ENCODE data around the gene NHP2. TPM values are rescaled to one million over a fixed set of nuclear protein-coding genes. Genes with fewer than 3 reads are reported as not detected.
A peak's percentile ranks its signal among the peaks of the same experiment; 100 is the strongest.
"Not testable (repeated sequence)": the region's sequence is repeated elsewhere in the genome, so short reads cannot be mapped to it uniquely, and the experiment has no call there.

Gene NHP2
- total RNA-seq (10 to 100 TPM; 62.3 to 88.4 (median 84.7) TPM), polyA plus RNA-seq (123 TPM)
- long read RNA-seq, donor 1, transcript NHP2-201 (4 exons, 865 nt): major isoform, 79 of 87 reads
- long read RNA-seq, donor 1, transcript NHP2-202 (3 exons, 599 nt): minor isoform, 5 of 87 reads
- long read RNA-seq, donor 1, partial matches to known transcripts: 2 of 87 reads
- long read RNA-seq, donor 1, other reads (novel, unspliced or antisense): 0 of 87 reads
- long read RNA-seq, donor 2, transcript NHP2-201 (4 exons, 865 nt): major isoform, 50 of 54 reads
- long read RNA-seq, donor 2, partial matches to known transcripts: 0 of 54 reads
- long read RNA-seq, donor 2, other reads (novel, unspliced or antisense): 1 of 54 reads
- long read RNA-seq, donor 3, transcript NHP2-201 (4 exons, 865 nt): major isoform, 32 of 35 reads
- long read RNA-seq, donor 3, partial matches to known transcripts: 1 of 35 reads
- long read RNA-seq, donor 3, other reads (novel, unspliced or antisense): 0 of 35 reads
- long read RNA-seq, donor 4, transcript NHP2-201 (4 exons, 865 nt): major isoform, 27 of 27 reads
- long read RNA-seq, donor 4, partial matches to known transcripts: 0 of 27 reads
- long read RNA-seq, donor 4, other reads (novel, unspliced or antisense): 0 of 27 reads

DNA sequence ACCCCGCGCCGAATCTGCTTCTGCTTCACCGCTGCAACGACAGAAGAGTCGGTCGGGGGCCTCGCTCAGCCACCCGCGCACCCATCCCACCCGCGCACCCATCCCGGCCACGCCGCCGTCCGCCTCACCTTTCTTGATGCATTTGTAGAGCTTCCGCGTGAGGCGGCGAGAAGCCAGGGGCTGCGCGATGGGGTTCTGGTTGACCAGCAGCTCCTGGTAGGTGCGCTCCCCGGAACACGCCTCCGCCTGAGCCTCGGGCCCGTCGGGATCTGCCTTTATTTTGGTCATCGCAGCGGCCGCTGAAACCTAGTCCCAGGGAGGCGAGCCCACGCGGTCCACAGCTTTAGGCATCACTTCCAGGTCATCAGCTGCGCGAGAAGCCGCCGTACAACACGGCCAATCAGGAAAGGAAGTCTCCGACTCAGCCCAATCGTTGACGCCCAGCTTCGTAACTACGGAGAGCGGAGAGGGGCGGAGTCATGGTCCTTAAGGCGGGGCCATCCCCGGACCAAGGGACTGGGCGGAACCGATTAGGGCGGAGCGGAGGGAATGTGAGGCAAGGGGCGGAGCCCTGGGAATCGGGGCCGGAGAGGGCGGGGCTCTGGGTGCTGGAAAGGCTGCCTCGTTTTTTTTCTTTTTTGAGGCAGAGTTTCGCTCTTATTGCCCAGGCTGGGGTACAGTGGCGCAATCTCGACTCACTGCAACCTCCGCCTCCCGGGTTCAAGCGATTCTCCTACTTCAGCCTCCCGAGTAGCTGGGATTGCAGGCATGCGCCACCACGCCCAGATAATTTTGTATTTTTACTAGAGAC lies at the start of gene NHP2:
TSS of gene NHP2 (minus strand) at position 356 of the 811 bp plus-strand sequence. CDS start at position 288, 68 bp downstream.
- Histone ChIP-seq H3K9me3 (ENCODE audit: control insufficient read depth, low read length) (no peaks in the 10 kb centered on the region), H3K4me1 (ENCODE audit: control insufficient read depth, insufficient read depth, low read length) (peaks cover 5% of the 10 kb centered on the region), H3K4me3 (ENCODE audit: low read length) (peak within 1 kb of the TSS; percentile 68), H3K27ac (ENCODE audit: low read length) (peak within 1 kb of the TSS; percentile 60), H3K27me3 (ENCODE audit: control insufficient read depth, insufficient read depth) (no peaks in the 10 kb centered on the region)
- WGBS: 2% methylated on average over 68 of the region's 68 CpGs
- ATAC-seq (peak; percentile 99), DNase-seq (peak; percentile 98 to 99 (median 99))
- intact Hi-C loops (cut with DNase I): no loop called here

DNA sequence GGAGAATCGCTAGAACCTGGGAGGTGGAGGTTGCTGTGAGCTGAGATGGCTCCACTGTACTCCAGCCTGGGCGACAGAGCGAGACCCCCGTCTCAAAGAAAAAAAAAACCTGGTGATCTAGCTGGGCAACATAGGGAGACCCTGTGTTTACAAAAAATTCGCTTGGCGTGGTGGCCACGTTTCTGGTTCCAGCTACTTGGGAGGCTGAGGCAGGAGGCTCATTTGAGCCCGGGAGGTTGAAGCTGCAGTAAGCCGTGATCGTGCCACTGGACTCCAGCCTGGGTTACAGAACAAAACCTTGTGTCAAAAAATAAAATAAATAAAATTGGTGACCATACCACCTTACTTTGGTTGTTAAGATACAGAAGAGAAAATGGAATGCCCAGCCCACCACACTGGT lies 48.9 kb upstream of the NHP2 start:
- H3K9me3 ChIP-seq (ENCODE audit: control insufficient read depth, low read length): no peaks in the 10 kb centered on the region
- peaks cover 9% of the 10 kb centered on the region for H3K4me1 ChIP-seq (ENCODE audit: control insufficient read depth, insufficient read depth, low read length)
- DNase-seq (no peak), ATAC-seq (no peak)
- H3K27me3 ChIP-seq (ENCODE audit: control insufficient read depth, insufficient read depth): no peaks in the 10 kb centered on the region
- no peak overlapping the region for H3K4me3 ChIP-seq (ENCODE audit: low read length)
- 96% methylated on average over 10 of the region's 10 CpGs for WGBS
- no peak overlapping the region for H3K27ac ChIP-seq (ENCODE audit: low read length)
- intact Hi-C loops (cut with DNase I): no loop called here

DNA sequence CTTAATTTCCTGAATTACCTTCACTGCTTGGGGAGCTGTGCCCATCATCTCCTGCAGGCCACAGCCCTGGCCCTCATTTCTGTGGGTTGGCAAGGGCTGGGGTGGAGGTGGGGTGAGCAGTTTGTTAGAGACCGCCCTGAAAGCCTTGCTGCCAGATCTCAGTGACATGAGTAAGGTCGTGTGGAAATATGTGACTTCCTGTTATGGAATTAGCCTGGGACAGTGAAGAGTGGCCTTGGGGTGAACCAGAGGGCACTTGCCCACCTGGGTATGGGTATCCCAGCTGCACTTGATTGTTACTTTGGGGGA lies 48.2 kb upstream of the NHP2 start:
- peaks cover 6% of the 10 kb centered on the region for H3K4me1 ChIP-seq (ENCODE audit: control insufficient read depth, insufficient read depth, low read length)
- DNase-seq (no peak), ATAC-seq (no peak)
- H3K9me3 ChIP-seq (ENCODE audit: control insufficient read depth, low read length): no peaks in the 10 kb centered on the region
- intact Hi-C loops (cut with DNase I): no loop called here
- no peak overlapping the region for H3K4me3 ChIP-seq (ENCODE audit: low read length)
- no peak overlapping the region for H3K27ac ChIP-seq (ENCODE audit: low read length)
- WGBS: 33% methylated on average over 2 of the region's 2 CpGs
- no peaks in the 10 kb centered on the region for H3K27me3 ChIP-seq (ENCODE audit: control insufficient read depth, insufficient read depth)

DNA sequence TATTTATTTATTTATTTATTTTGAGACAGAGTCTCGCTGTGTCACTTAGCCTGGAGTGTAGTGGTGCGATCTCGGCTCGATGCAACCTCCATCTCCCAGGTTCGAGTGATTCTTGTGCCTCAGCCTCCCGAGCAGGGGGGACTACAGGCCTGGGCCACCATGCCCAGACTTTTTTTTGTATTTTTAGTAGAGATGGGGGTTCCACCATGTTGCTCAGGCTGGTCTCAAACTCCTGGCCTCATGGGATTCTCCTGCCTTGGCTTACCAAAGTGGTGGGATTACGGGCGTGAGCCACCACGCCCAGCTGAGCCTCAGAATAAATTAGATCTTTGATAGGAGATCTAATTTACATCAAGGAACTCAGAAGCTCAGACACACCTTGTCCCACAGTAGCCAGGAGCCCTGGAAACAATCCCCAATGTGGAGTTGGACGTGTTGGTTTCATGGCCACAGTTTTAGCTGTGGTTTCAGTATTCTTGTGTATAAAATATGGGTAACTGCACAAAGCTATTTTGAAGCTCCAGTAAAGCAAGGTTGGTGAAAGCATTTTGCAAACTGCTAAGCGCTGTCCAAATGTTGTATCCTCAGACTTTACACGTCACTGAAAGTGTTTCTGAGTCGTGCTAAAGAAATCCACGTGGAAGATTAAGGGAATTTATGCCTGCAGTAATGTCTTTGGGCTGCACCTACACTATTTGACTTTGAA lies 47.7 kb upstream of the NHP2 start:
- Histone ChIP-seq H3K4me3 (ENCODE audit: low read length) (no peak overlapping the region), H3K4me1 (ENCODE audit: control insufficient read depth, insufficient read depth, low read length) (peaks cover 6% of the 10 kb centered on the region), H3K9me3 (ENCODE audit: control insufficient read depth, low read length) (no peaks in the 10 kb centered on the region), H3K27me3 (ENCODE audit: control insufficient read depth, insufficient read depth) (no peaks in the 10 kb centered on the region), H3K27ac (ENCODE audit: low read length) (no peak overlapping the region)
- 87% methylated on average over 14 of the region's 14 CpGs for WGBS
- DNase-seq: no peak
- intact Hi-C loops (cut with DNase I): no loop called here
- ATAC-seq: no peak

DNA sequence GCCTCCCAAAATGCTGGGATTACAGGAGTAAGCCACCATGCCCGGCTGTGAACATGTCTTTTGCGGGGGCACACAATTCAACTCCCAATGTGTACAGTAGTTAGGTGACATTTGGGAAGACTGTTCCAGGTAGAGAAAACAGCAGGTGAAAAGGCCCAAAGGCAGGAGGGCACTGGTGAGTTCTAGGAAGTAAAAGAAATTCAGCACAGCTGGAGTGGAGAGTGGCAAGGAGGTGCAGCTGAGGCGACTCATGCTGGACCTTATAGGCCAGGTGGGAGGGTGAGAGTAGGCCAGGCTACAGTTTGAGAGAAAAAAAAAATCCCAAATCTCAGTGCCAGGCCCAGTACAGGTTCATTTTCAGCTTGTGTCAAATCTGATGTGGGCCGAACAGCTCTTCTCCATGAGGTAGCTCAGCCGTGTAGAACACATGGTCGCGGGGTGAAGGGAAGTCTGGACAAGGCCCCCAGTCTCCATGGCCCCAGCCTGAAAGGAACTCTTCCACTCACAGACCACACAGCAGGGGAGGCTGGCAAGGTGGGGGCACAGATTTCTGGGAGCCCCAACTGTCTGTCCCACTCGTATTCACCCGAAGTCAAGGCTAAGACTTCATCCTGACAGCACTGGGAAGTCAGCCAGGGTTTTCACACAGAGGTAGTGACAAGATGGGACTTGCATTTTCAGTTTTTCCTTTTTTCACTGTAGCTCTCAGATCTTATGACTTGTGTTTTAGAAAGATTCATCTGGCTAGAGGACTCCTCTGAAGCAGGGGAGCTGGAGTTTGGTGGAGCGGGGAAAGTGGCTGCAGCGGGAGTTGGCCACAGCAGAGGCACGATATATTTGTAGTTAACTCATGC lies 46.1 kb upstream of the NHP2 start:
- H3K4me1 ChIP-seq (ENCODE audit: control insufficient read depth, insufficient read depth, low read length): no peaks in the 10 kb centered on the region
- intact Hi-C loops (cut with DNase I): no loop called here
- no peaks in the 10 kb centered on the region for H3K9me3 ChIP-seq (ENCODE audit: control insufficient read depth, low read length)
- WGBS: 79% methylated on average over 12 of the region's 12 CpGs
- ATAC-seq: no peak
- H3K27ac ChIP-seq (ENCODE audit: low read length): no peak overlapping the region
- H3K27me3 ChIP-seq (ENCODE audit: control insufficient read depth, insufficient read depth): no peaks in the 10 kb centered on the region
- DNase-seq: no peak
- no peak overlapping the region for H3K4me3 ChIP-seq (ENCODE audit: low read length)

DNA sequence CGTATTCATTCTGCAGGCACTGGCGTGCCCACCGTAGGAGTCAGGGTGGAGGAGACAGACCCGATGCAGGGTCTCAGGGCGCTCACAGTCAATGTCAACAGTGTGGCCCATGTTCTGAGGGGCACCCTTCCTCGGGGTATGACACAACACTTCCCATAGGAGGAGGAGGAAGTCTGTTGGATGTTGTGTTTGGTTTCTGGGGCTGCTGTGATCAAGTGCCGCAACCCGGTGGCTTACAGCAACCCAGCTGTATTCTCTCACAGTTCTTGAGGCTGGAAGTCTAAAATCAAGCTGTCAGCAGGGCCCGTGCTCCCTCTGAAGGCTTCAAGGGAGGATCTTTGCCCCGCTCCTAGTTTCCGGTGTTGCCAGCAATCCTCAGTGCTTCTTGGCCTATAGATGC lies 45.0 kb upstream of the NHP2 start:
- Histone ChIP-seq H3K4me1 (ENCODE audit: control insufficient read depth, insufficient read depth, low read length) (no peaks in the 10 kb centered on the region), H3K9me3 (ENCODE audit: control insufficient read depth, low read length) (no peaks in the 10 kb centered on the region), H3K27me3 (ENCODE audit: control insufficient read depth, insufficient read depth) (no peaks in the 10 kb centered on the region), H3K4me3 (ENCODE audit: low read length) (no peak overlapping the region), H3K27ac (ENCODE audit: low read length) (no peak overlapping the region)
- intact Hi-C loops (cut with DNase I): no loop called here
- no peak for ATAC-seq
- DNase-seq: no peak
- 70% methylated on average over 11 of the region's 11 CpGs for WGBS

DNA sequence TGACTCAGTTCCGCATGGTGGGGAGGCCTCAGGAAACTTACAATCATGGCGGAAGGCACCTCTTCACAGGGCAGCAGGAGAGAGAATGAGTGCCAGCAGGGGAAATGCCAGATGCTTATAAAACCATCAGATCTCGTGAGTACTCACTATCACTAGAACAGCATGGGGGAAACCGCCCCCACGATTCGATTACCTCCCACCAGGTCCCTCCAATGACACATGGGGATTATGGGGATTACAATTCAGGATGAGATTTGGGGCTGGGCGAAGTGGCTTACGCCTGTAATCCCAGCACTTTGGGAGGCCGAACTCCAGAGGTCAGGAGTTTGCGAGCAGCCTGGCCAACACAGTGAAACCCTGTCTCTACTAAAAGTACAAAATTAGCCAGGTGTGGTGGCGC lies 44.5 kb upstream of the NHP2 start:
- DNase-seq; H3K27me3 ChIP-seq (ENCODE audit: control insufficient read depth, insufficient read depth); intact Hi-C loops (cut with DNase I); H3K27ac ChIP-seq (ENCODE audit: low read length); ATAC-seq; H3K9me3 ChIP-seq (ENCODE audit: control insufficient read depth, low read length); H3K4me3 ChIP-seq (ENCODE audit: low read length); H3K4me1 ChIP-seq (ENCODE audit: control insufficient read depth, insufficient read depth, low read length): not testable (repeated sequence)
- 83% methylated on average over 11 of the region's 11 CpGs for WGBS

DNA sequence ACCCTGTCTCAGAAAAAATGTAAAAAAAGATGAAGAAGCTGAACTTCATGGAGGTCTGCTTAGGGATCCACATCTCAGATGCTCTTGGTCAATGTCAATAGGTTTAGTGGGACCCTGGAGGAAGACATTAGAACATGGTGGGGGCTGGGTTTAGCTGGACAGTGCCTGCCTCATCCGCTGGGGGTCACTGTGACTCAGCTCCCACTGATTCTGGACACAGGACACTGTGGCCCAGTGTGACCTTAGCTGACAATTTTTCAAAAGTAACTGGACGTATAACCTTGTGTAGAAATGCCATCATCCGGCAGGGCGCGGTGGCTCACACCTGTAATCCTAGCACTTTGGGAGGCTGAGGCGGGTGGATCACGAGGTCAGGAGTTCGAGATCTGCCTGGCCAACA lies 43.3 kb upstream of the NHP2 start:
- no peak for DNase-seq
- no peak overlapping the region for H3K27ac ChIP-seq (ENCODE audit: low read length)
- no peaks in the 10 kb centered on the region for H3K4me1 ChIP-seq (ENCODE audit: control insufficient read depth, insufficient read depth, low read length)
- ATAC-seq: peak in 1 of 2 donors; percentile 49
- no peak overlapping the region for H3K4me3 ChIP-seq (ENCODE audit: low read length)
- WGBS: 85% methylated on average over 8 of the region's 8 CpGs
- intact Hi-C loops (cut with DNase I): no loop called here
- no peaks in the 10 kb centered on the region for H3K9me3 ChIP-seq (ENCODE audit: control insufficient read depth, low read length)
- no peaks in the 10 kb centered on the region for H3K27me3 ChIP-seq (ENCODE audit: control insufficient read depth, insufficient read depth)

DNA sequence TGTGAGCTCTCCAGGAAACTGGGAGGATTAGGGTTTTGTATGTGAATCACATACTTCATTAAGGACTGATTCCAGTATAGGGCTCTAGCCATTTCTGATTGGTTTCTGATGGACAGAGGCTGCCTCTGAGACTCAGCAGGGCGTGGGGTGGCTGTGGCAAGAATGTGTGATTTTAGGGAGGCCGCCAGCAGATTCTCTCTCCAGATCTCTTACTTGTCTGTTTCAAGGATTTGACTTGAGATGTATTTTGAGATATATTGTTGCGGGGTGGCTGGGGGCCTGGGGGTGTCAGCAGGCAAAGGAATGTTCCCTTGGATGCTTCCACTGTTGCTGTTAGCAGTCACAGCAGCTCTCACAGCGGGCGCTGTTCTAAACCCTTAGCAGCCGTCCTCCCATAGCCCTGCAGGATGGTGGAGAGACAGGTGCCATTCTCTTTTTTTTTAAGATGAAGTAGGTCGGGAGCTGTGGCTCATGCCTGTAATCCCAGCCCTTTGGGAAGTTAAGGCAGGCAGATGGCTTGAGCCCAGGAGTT lies 42.7 kb upstream of the NHP2 start:
- WGBS: 73% methylated on average over 7 of the region's 7 CpGs
- DNase-seq (no peak), ATAC-seq (no peak)
- Histone ChIP-seq H3K9me3 (ENCODE audit: control insufficient read depth, low read length) (no peaks in the 10 kb centered on the region), H3K27ac (ENCODE audit: low read length) (no peak overlapping the region), H3K4me3 (ENCODE audit: low read length) (no peak overlapping the region), H3K4me1 (ENCODE audit: control insufficient read depth, insufficient read depth, low read length) (no peaks in the 10 kb centered on the region), H3K27me3 (ENCODE audit: control insufficient read depth, insufficient read depth) (no peaks in the 10 kb centered on the region)
- intact Hi-C loops (cut with DNase I): no loop called here

DNA sequence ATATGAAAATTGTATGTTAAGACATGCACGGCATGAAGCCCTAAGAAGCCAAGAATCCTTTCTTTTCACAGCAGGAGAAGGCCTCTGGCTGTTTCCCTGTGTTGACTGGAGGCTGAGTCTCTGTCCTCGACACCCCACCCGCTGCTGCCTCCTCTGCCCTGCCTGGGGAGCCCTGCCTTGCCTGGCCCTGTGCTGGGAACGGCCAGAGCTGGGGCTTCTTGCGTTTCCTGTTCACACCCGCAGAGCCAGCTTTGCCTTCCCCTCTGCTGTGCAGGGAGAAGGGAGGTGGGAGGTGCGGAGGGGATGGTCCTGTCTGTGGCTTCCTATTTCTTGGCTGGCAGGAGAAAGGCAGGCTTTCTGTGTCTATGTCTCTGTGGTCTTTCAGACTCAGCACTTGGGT lies 40.3 kb upstream of the NHP2 start:
- Histone ChIP-seq H3K4me3 (ENCODE audit: low read length) (no peak overlapping the region), H3K27me3 (ENCODE audit: control insufficient read depth, insufficient read depth) (no peaks in the 10 kb centered on the region), H3K27ac (ENCODE audit: low read length) (no peak overlapping the region), H3K9me3 (ENCODE audit: control insufficient read depth, low read length) (no peaks in the 10 kb centered on the region), H3K4me1 (ENCODE audit: control insufficient read depth, insufficient read depth, low read length) (no peaks in the 10 kb centered on the region)
- 33% methylated on average over 7 of the region's 7 CpGs for WGBS
- intact Hi-C loops (cut with DNase I): no loop called here
- DNase-seq: no peak
- no peak for ATAC-seq
